MM.1S (cell line): Measurements from ENCODE around the gene MAP1LC3B2.

Source experiments
- DNase-seq: peaks from one replicate; pipeline ENCODE4 v3.0.0-alpha.2; 2015
- H2AFZ ChIP-seq: fragments of 300-600 bp; sonication (generic); 2 replicates; pipeline ENCODE4 v1.6.0; 2016; ENCODE audit warnings: antibody characterized with exemption, low read length
- H3F3A ChIP-seq: fragments of 300-600 bp; sonication (generic); 2 replicates; pipeline ENCODE4 v1.6.1; 2016; ENCODE audit warnings: mild to moderate bottlenecking, antibody characterized with exemption, low read length, moderate library complexity, mixed read lengths; ENCODE audit not compliant: insufficient read depth
- H3K27ac ChIP-seq: fragments of 300-600 bp; sonication (generic); 2 replicates; pipeline ENCODE4 v1.5.1; 2016; ENCODE audit warnings: mild to moderate bottlenecking, low read length
- H3K27me3 ChIP-seq: fragments of 300-600 bp; sonication (generic); replicated peaks from 2 replicates; pipeline ENCODE4 v1.6.0; 2016; ENCODE audit warnings: low read length; ENCODE audit not compliant: insufficient read depth
- H3K36me3 ChIP-seq: fragments of 300-600 bp; sonication (generic); replicated peaks from 2 replicates; pipeline ENCODE4 v1.6.1; 2016; ENCODE audit warnings: mild to moderate bottlenecking, low read length, mixed read lengths; ENCODE audit not compliant: insufficient read depth
- H3K4me1 ChIP-seq: fragments of 300-600 bp; sonication (generic); 2 replicates; pipeline ENCODE4 v1.6.1; 2016; ENCODE audit warnings: low read length, mixed read lengths
- H3K4me2 ChIP-seq: fragments of 300-600 bp; sonication (generic); 2 replicates; pipeline ENCODE4 v1.6.0; 2016; ENCODE audit warnings: low read depth, low read length
- H3K4me3 ChIP-seq: fragments of 300-600 bp; sonication (generic); 2 replicates; pipeline ENCODE4 v1.5.1; 2016; ENCODE audit warnings: low read length, mixed read lengths
- H3K79me2 ChIP-seq: fragments of 300-600 bp; sonication (generic); 2 replicates; pipeline ENCODE4 v1.6.1; 2016; ENCODE audit warnings: mixed run types, low read length, mixed read lengths
- H3K9ac ChIP-seq: fragments of 300-600 bp; sonication (generic); 2 replicates; pipeline ENCODE4 v1.6.1; 2016; ENCODE audit warnings: low read length, mixed read lengths
- H3K9me2 ChIP-seq: fragments of 300-600 bp; sonication (generic); replicated peaks from 2 replicates; pipeline ENCODE4 v1.6.1; 2016; ENCODE audit warnings: mild to moderate bottlenecking, low read length, mixed read lengths; ENCODE audit not compliant: insufficient read depth
- H3K9me3 ChIP-seq: fragments of 300-600 bp; sonication (generic); replicated peaks from 2 replicates; pipeline ENCODE4 v1.6.1; 2016; ENCODE audit warnings: mild to moderate bottlenecking, low read length, mixed read lengths; ENCODE audit not compliant: insufficient read depth
- H4K20me1 ChIP-seq: fragments of 300-600 bp; sonication (generic); 2 replicates; pipeline ENCODE4 v1.6.1; 2016; ENCODE audit warnings: mild to moderate bottlenecking, low read length, moderate library complexity, mixed read lengths; ENCODE audit not compliant: insufficient read depth
- EZH2 ChIP-seq: fragments of 300-600 bp; sonication (generic); optimal IDR thresholded peaks from 2 replicates; pipeline ENCODE3; 2017; ENCODE audit warnings: low read depth, mild to moderate bottlenecking, antibody characterized with exemption, low read length, mixed read lengths
- EZH2phosphoT487 ChIP-seq: fragments of 300-600 bp; sonication (generic); IDR thresholded peaks from 2 replicates; pipeline ENCODE4 v1.6.1; 2018; ENCODE audit warnings: antibody characterized with exemption, low read length
- TF ChIP-seq, protein P1 (sequence below): fragments of 300-600 bp; sonication (generic); IDR thresholded peaks from 2 replicates; pipeline ENCODE4 v1.5.1; 2016; ENCODE audit warnings: antibody characterized with exemption, low read length, mixed read lengths

MAP1LC3B2 gene

DNA sequence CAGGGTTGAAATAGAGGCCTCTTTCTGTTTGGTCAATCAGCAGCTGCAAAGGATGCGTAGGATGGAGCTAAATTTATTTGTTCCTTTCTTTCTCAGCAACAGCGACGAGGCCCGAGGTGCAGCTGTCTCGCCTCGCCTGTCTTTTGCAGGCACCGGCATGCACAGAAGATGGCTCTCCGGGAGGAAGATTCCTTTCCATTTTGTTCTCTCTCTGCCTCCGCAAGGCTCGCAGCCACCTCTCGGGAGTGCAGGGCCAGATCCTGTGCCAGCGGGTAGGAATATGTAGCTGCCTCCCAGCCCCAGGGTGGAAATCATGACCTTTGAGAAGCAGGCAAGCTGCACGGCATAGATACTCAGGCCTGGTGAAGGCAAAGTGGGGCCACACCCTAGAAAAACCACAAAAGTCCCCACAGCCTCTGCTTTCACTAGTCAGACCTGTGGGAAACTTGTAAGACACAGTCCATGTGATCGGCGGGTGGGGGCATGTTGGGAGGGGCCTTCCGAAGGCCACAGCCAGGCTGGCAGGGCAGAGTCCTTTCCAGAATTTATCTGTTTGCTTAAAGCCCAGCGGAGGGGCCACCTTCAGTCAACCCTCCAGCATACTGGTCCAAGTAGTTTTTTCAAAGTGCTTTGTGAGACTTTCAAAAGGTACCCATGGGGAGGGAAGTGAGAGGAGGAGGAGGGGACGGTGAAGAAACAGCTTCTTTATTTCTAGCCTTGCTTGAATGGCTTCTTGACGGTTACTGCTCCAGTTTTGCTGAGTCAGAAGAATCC, at the start of gene MAP1LC3B2:
Gene MAP1LC3B2, plus strand, starts transcription at position 220 of the 774 bp plus-strand sequence. CDS start 16,562 bp downstream, outside the sequence.
- H3K9me2 ChIP-seq: no peaks in the 10 kb centered on the region
- peaks cover 17% of the 10 kb centered on the region for H3K4me1 ChIP-seq
- peak within 1 kb of the TSS; percentile 51; the same call in 1 of the 2 replicates for H2AFZ ChIP-seq
- DNase-seq: peak; percentile 91
- peak within 1 kb of the TSS; percentile 71 for H3K9ac ChIP-seq
- H3K36me3 ChIP-seq: no peaks in the 10 kb centered on the region
- peak within 1 kb of the TSS; percentile 98 for H3K27ac ChIP-seq
- peak within 1 kb of the TSS; percentile 51 for H3K4me3 ChIP-seq
- H3K27me3 ChIP-seq: no peaks in the 10 kb centered on the region
- no peaks in the 10 kb centered on the region for H4K20me1 ChIP-seq
- TF ChIP-seq EZH2 (no peak), EZH2phosphoT487 (no peak)
- TF ChIP-seq, protein P1, sequence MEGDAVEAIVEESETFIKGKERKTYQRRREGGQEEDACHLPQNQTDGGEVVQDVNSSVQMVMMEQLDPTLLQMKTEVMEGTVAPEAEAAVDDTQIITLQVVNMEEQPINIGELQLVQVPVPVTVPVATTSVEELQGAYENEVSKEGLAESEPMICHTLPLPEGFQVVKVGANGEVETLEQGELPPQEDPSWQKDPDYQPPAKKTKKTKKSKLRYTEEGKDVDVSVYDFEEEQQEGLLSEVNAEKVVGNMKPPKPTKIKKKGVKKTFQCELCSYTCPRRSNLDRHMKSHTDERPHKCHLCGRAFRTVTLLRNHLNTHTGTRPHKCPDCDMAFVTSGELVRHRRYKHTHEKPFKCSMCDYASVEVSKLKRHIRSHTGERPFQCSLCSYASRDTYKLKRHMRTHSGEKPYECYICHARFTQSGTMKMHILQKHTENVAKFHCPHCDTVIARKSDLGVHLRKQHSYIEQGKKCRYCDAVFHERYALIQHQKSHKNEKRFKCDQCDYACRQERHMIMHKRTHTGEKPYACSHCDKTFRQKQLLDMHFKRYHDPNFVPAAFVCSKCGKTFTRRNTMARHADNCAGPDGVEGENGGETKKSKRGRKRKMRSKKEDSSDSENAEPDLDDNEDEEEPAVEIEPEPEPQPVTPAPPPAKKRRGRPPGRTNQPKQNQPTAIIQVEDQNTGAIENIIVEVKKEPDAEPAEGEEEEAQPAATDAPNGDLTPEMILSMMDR: no peak
- H3F3A ChIP-seq: peaks cover 17% of the 10 kb centered on the region
- H3K79me2 ChIP-seq: no peaks in the 10 kb centered on the region
- peak within 1 kb of the TSS; percentile 84 for H3K4me2 ChIP-seq
- no peaks in the 10 kb centered on the region for H3K9me3 ChIP-seq

DNA sequence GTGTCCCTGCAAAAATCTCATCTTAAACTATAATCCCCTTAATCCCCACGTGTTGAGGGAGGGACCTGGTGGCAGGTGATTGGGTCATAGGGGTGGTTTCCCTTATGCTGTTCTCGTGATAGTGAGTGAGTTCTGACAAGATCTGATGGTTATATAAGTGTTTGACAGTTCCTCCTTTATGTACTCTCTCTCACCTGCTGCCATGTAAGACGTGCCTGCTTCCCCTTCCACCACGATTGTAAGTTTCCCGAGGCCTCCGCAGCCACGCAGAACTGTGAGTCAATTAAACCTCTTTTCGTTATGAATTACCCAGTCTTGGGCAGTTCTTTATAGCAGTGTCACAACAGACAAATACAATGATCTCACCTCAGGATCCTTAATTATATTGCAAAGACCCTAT, 45.2 kb upstream of the MAP1LC3B2 start:
- no peak overlapping the region for H2AFZ ChIP-seq
- no peaks in the 10 kb centered on the region for H3K27me3 ChIP-seq
- H3F3A ChIP-seq: no peaks in the 10 kb centered on the region
- no peaks in the 10 kb centered on the region for H4K20me1 ChIP-seq
- no peaks in the 10 kb centered on the region for H3K4me1 ChIP-seq
- H3K9me2 ChIP-seq: no peaks in the 10 kb centered on the region
- no peak overlapping the region for H3K27ac ChIP-seq
- no peak overlapping the region for H3K9ac ChIP-seq
- no peak overlapping the region for H3K4me2 ChIP-seq
- no peak for TF ChIP-seq EZH2
- TF ChIP-seq, protein P1: no peak
- no peak for TF ChIP-seq EZH2phosphoT487
- H3K4me3 ChIP-seq: no peak overlapping the region
- H3K79me2 ChIP-seq: no peaks in the 10 kb centered on the region
- no peaks in the 10 kb centered on the region for H3K9me3 ChIP-seq
- no peaks in the 10 kb centered on the region for H3K36me3 ChIP-seq
- no peak for DNase-seq

DNA sequence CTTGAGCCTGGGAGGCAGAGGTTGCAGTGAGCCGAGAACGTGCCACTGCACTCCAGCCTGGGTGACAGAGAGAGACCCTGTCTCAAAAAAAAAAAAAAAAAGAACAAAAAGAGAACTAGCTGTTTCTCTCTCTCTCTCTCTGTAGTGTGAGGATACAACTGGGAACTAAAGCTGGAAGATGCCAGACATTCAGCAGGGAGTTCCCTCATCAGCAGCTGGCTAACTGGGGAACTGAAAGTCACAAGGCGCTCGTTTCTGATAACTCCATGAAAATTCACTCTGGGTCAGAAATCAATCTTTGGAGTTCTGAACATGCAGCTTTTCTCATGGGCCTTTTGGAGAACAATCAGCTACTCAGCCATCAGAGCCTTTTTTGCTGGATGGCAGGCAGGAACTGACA, 43.5 kb upstream of the MAP1LC3B2 start:
- Histone ChIP-seq H3K36me3 (no peaks in the 10 kb centered on the region), H3K27me3 (no peaks in the 10 kb centered on the region), H3K4me3 (no peak overlapping the region), H2AFZ (no peak overlapping the region), H3K4me2 (no peak overlapping the region), H3K79me2 (no peaks in the 10 kb centered on the region), H3K4me1 (no peaks in the 10 kb centered on the region), H3K27ac (no peak overlapping the region), H3K9ac (no peak overlapping the region), H3F3A (no peaks in the 10 kb centered on the region), H3K9me3 (no peaks in the 10 kb centered on the region), H4K20me1 (no peaks in the 10 kb centered on the region), H3K9me2 (no peaks in the 10 kb centered on the region)
- TF ChIP-seq, protein P1: no peak
- no peak for DNase-seq
